Measurements from ENCODE around the gene RNASEH2B. TPM values are rescaled to one million over a fixed set of nuclear protein-coding genes. Genes with fewer than 3 reads are reported as not detected.

RNASEH2B gene
- polyA plus RNA-seq, 2 of the 4 experiments (the other 2 are of a cell fraction), result 27.5 to 73.5 TPM

GRCh38 chr13:50970956-50971355, 61.4 kb downstream of the RNASEH2B start (continued):
- no peak for TF ChIP-seq USF2 (IDR thresholded peaks at IDR 0.05)
- TF ChIP-seq CHD2 (IDR thresholded peaks at IDR 0.05; ENCODE audit: low read length, partially characterized antibody), result no peak
- TF ChIP-seq CBX2 (IDR thresholded peaks at IDR 0.05; ENCODE audit: borderline replicate concordance, low read depth), result no peak
- TF ChIP-seq EHMT2 (IDR thresholded peaks at IDR 0.05; ENCODE audit: low read depth), result no peak
- no peak for TF ChIP-seq CTCF (IDR thresholded peaks at IDR 0.05)

- no peak for DNase-seq (ENCODE audit: low read depth in 1 of 2, low spot score in 1 of 2)
- TF ChIP-seq FOSL2 (IDR thresholded peaks at IDR 0.05) (no peak), FOSL2 (CRISPR knock-in tag; IDR thresholded peaks at IDR 0.05) (no peak), TP53 (CRISPR knock-in tag; IDR thresholded peaks at IDR 0.05) (no peak), NR3C1 (IDR thresholded peaks at IDR 0.05) (no peak), TFCP2L1 (CRISPR knock-in tag; IDR thresholded peaks at IDR 0.05) (no peak), JUNB (IDR thresholded peaks at IDR 0.05) (no peak), RFX5 (IDR thresholded peaks at IDR 0.05) (no peak), REST (IDR thresholded peaks at IDR 0.05) (no peak), PHF8 (IDR thresholded peaks at IDR 0.05; ENCODE audit: borderline replicate concordance, low read depth) (no peak), GATA3 (IDR thresholded peaks at IDR 0.05; ENCODE audit: borderline replicate concordance) (no peak), CBX8 (IDR thresholded peaks at IDR 0.05) (no peak)
- no peak for ATAC-seq
- Histone ChIP-seq H3K4me2 (no peak overlapping the region), H3K27ac (no peak overlapping the region), H3K9me3 (no peaks in the 10 kb centered on the region), H3K4me1 (peaks cover 3% of the 10 kb centered on the region; the same call in 1 of the 3 replicates), H3K4me3 (no peak overlapping the region)
- WGBS (ENCODE audit: missing lambda C conversion rate), result 77% methylated on average over 3 of the region's 3 CpGs
- ChIA-PET POLR2A (no interaction called here), CTCF (no interaction called here)
- no peak for FAIRE-seq
Observed at GRCh38 chr13:50974268-50974667, 64.7 kb downstream of the RNASEH2B start.

GRCh38 chr13:50979187-50979586, 69.6 kb downstream of the RNASEH2B start:
- ChIA-PET POLR2A (no interaction called here), CTCF (no interaction called here)
- Histone ChIP-seq H3K4me1 (peaks cover 6% of the 10 kb centered on the region; the same call in 2 of the 3 replicates), H3K4me2 (no peak overlapping the region), H3K27ac (no peak overlapping the region), H3K9me3 (no peaks in the 10 kb centered on the region), H3K4me3 (no peak overlapping the region)
- ATAC-seq, result no peak
- TF ChIP-seq REST (IDR thresholded peaks at IDR 0.05) (no peak), MAFK (IDR thresholded peaks at IDR 0.05; ENCODE audit: partially characterized antibody) (peak; percentile 86)
- DNase-seq (ENCODE audit: low read depth in 1 of 2, low spot score in 1 of 2), result no peak
- FAIRE-seq, result no peak
